Measurements from ENCODE around the gene MBP. TPM values are rescaled to one million over a fixed set of nuclear protein-coding genes. Genes with fewer than 3 reads are reported as not detected.

The MBP gene
- total RNA-seq, 4 donors from 2014 or later, result 40.9 to 67.7 (median 51.8) TPM

DNA sequence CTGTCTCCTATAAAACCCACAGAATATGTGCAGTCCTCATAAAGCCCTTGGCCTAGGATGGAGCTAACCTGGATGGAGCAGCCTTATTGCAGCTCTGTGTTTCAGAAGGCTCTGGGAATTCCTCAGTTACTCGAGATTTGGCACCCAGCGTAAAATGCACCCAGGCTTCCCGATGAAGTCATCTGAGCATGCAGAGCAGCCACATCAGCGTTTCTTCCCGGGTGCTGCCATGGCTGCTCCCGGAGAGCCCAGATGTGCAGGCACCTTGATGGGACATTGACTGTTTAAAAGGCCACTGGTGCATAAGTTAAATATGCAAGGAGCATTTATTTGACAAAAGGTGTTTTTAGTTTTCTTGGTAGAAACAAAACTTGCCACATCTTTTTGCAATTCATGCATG is 115.2 kb downstream of the MBP start:
- no peak for DNase-seq
- peaks cover 0 to 27% (median 0%) of the 10 kb centered on the region in 3 donors for H3K36me3 ChIP-seq
- H3K4me1 ChIP-seq, result no peaks in the 10 kb centered on the region
- no peak overlapping the region for H3K27ac ChIP-seq
- H3K27me3 ChIP-seq, result no peaks in the 10 kb centered on the region
- TF ChIP-seq POLR2A (IDR thresholded peaks at IDR 0.05) (no peak), CTCF (IDR thresholded peaks at IDR 0.05) (no peak)
- no peak overlapping the region for H3K4me3 ChIP-seq
- no peaks in the 10 kb centered on the region for H3K9me3 ChIP-seq

GRCh38 chr18:77016936-77017335 is 115.6 kb downstream of the MBP start:
- H3K27me3 ChIP-seq, result no peaks in the 10 kb centered on the region
- H3K36me3 ChIP-seq, result peaks cover 0 to 30% (median 0%) of the 10 kb centered on the region in 3 donors
- H3K27ac ChIP-seq, result no peak overlapping the region
- H3K4me3 ChIP-seq, result no peak overlapping the region
- no peak for DNase-seq
- TF ChIP-seq CTCF (IDR thresholded peaks at IDR 0.05) (no peak), POLR2A (IDR thresholded peaks at IDR 0.05) (no peak)
- H3K9me3 ChIP-seq, result no peaks in the 10 kb centered on the region
- no peaks in the 10 kb centered on the region for H3K4me1 ChIP-seq

DNA sequence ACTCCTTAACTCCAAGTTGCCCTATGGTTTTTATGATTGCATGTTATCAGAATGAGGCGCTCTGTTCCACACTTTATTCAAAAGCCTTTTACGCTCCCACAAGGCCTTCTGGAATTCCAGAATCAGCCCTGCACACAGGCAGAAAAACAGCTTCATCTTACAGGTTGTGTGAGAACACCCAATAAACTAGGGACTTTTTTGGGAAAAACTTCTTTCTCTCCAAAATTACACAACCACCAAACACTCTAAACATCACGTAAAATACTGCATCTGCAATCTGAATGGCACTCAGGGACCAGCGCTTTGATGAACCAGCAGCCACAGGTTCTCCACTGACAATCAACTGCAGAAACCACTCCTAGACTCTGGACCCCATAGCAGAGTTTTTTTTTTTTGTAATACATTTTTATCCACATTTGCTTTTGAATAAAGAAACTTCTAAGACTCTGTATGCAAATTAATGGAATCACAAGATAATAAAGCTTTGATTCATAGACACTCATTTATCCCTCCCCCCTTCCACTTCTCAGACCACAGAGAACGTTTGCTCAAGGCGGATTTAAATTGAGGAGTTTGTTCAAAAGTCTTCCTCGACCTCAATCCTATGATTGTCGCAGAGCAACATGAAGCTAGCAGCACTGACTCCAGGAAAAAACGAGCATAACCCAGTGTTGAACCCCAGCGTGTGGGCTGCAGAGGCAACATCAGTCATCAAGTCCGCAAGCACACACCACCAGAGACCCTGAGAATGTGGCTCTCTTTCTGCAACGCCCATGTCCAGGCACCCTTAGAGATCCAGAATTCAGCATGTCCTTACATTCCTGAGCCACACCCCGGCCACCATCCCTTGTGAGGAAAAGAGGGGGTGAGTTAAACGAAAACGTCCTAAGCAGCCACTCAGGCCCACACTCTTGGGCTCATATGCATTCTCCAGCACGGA is 116.5 kb downstream of the MBP start:
- DNase-seq, result no peak
- Histone ChIP-seq H3K4me3 (no peak overlapping the region), H3K36me3 (peaks cover 0 to 30% (median 0%) of the 10 kb centered on the region in 3 donors), H3K4me1 (no peaks in the 10 kb centered on the region), H3K9me3 (no peaks in the 10 kb centered on the region), H3K27ac (no peak overlapping the region), H3K27me3 (no peaks in the 10 kb centered on the region)
- TF ChIP-seq POLR2A (IDR thresholded peaks at IDR 0.05), result no peak
- no peak for TF ChIP-seq CTCF (IDR thresholded peaks at IDR 0.05)

GRCh38 chr18:77015169-77015568 is 117.4 kb downstream of the MBP start:
- Histone ChIP-seq H3K27me3 (no peaks in the 10 kb centered on the region), H3K4me3 (no peak overlapping the region), H3K9me3 (no peaks in the 10 kb centered on the region), H3K4me1 (no peaks in the 10 kb centered on the region), H3K36me3 (peaks cover 0 to 22% (median 0%) of the 10 kb centered on the region in 3 donors), H3K27ac (no peak overlapping the region)
- DNase-seq, result no peak
- TF ChIP-seq CTCF (IDR thresholded peaks at IDR 0.05) (no peak), POLR2A (IDR thresholded peaks at IDR 0.05) (no peak)

GRCh38 chr18:77014538-77014937 is 118.0 kb downstream of the MBP start:
- no peaks in the 10 kb centered on the region for H3K9me3 ChIP-seq
- peaks cover 0 to 23% (median 0%) of the 10 kb centered on the region in 3 donors for H3K36me3 ChIP-seq
- TF ChIP-seq POLR2A (IDR thresholded peaks at IDR 0.05) (no peak), CTCF (IDR thresholded peaks at IDR 0.05) (no peak)
- H3K27ac ChIP-seq, result peak overlapping the region in 1 of 4 donors; percentile 8
- DNase-seq, result no peak
- H3K4me3 ChIP-seq, result no peak overlapping the region
- no peaks in the 10 kb centered on the region for H3K27me3 ChIP-seq
- H3K4me1 ChIP-seq, result no peaks in the 10 kb centered on the region
